Right atrium auricular region (tissue), 2 donors: Measurements from ENCODE around the gene GRIK4. TPM values are rescaled to one million over a fixed set of nuclear protein-coding genes. Genes with fewer than 3 reads are reported as not detected.

Experiments used
- DNase-seq: peaks from one replicate; pipeline ENCODE4 v3.0.0-alpha.2; 2019; ENCODE audit warnings: low spot score
- H3K27ac ChIP-seq, 2 donors: fragments of 200-600 bp; sonication (generic); 1 replicate in 1 of 2; 2 replicates in 1 of 2; pipeline ENCODE4 v1.5.1; 2016 to 2019
- H3K27me3 ChIP-seq, 2 donors: fragments of 200-600 bp; sonication (generic); one replicate each; pipeline versions ENCODE4 v1.5.1 to v1.6.0; 2017 to 2019
- H3K36me3 ChIP-seq: fragments of 200-600 bp; sonication (generic); one replicate; pipeline ENCODE4 v1.5.1; 2016
- H3K4me1 ChIP-seq, 2 donors: fragments of 200-600 bp; sonication (generic); one replicate each; pipeline versions ENCODE4 v1.5.1 to v1.6.0; 2017 to 2019
- H3K4me3 ChIP-seq, 2 donors: fragments of 200-600 bp; sonication (generic); 1 replicate in 1 of 2; 2 replicates in 1 of 2; pipeline ENCODE4 v1.5.1; 2017 to 2019; ENCODE audit warnings: mild to moderate bottlenecking in 1 of 2, moderate library complexity in 1 of 2
- H3K9me3 ChIP-seq, 2 donors: fragments of 200-600 bp; sonication (generic); one replicate each; pipeline ENCODE4 v1.5.1; 2019
- CTCF ChIP-seq, 2 donors: fragments of 200-600 bp; sonication (generic); IDR thresholded peaks; one replicate each; pipeline ENCODE4 v1.5.1; 2019; ENCODE audit warnings: antibody characterized with exemption in 2 of 2
- total RNA-seq, 2 donors: library from RNA; depleted of rRNA; stranded (reverse); fragments of >200 nt; gene quantifications; one replicate each; pipeline ENCODE4 v1.1.0, GENCODE V29; 2016

The GRIK4 gene
- total RNA-seq, 2 donors from 2014 or later: 0.04 to 0.30 TPM

GRCh38 chr11:120739780-120740179 lies 228.2 kb downstream of the GRIK4 start:
- H3K4me1 ChIP-seq: no peaks in the 10 kb centered on the region
- no peak for DNase-seq
- H3K27me3 ChIP-seq: no peaks in the 10 kb centered on the region
- H3K4me3 ChIP-seq: no peak overlapping the region
- no peaks in the 10 kb centered on the region for H3K9me3 ChIP-seq
- H3K27ac ChIP-seq: no peak overlapping the region
- TF ChIP-seq CTCF (IDR thresholded peaks at IDR 0.05): no peak
- no peaks in the 10 kb centered on the region for H3K36me3 ChIP-seq

GRCh38 chr11:120740380-120740779 lies 228.8 kb downstream of the GRIK4 start:
- no peak for DNase-seq
- H3K27me3 ChIP-seq: no peaks in the 10 kb centered on the region
- no peaks in the 10 kb centered on the region for H3K9me3 ChIP-seq
- no peak for TF ChIP-seq CTCF (IDR thresholded peaks at IDR 0.05)
- H3K36me3 ChIP-seq: no peaks in the 10 kb centered on the region
- no peak overlapping the region for H3K4me3 ChIP-seq
- no peaks in the 10 kb centered on the region for H3K4me1 ChIP-seq
- H3K27ac ChIP-seq: no peak overlapping the region

- no peak for TF ChIP-seq CTCF (IDR thresholded peaks at IDR 0.05)
- no peaks in the 10 kb centered on the region for H3K36me3 ChIP-seq
- no peak overlapping the region for H3K27ac ChIP-seq
- no peaks in the 10 kb centered on the region for H3K27me3 ChIP-seq
- H3K4me1 ChIP-seq: peaks cover 0 to 14% of the 10 kb centered on the region in 2 donors
- H3K4me3 ChIP-seq: no peak overlapping the region
- no peak for DNase-seq
- H3K9me3 ChIP-seq: no peaks in the 10 kb centered on the region
These were observed 232.8 kb downstream of the GRIK4 start for GRCh38 chr11:120744016-120744994.

- H3K4me1 ChIP-seq: peaks cover 0 to 14% of the 10 kb centered on the region in 2 donors
- no peaks in the 10 kb centered on the region for H3K9me3 ChIP-seq
- H3K27ac ChIP-seq: no peak overlapping the region
- no peaks in the 10 kb centered on the region for H3K36me3 ChIP-seq
- no peaks in the 10 kb centered on the region for H3K27me3 ChIP-seq
- DNase-seq: no peak
- no peak overlapping the region for H3K4me3 ChIP-seq
- no peak for TF ChIP-seq CTCF (IDR thresholded peaks at IDR 0.05)
These were observed 234.8 kb downstream of the GRIK4 start for GRCh38 chr11:120746376-120746775.

- Histone ChIP-seq H3K27me3 (no peaks in the 10 kb centered on the region), H3K9me3 (no peaks in the 10 kb centered on the region), H3K4me1 (peaks cover 0 to 14% of the 10 kb centered on the region in 2 donors), H3K27ac (no peak overlapping the region), H3K4me3 (no peak overlapping the region), H3K36me3 (no peaks in the 10 kb centered on the region)
- no peak for TF ChIP-seq CTCF (IDR thresholded peaks at IDR 0.05)
- DNase-seq: no peak
These were observed 235.5 kb downstream of the GRIK4 start for GRCh38 chr11:120746836-120747609.
